Measurements from ENCODE around the gene PRDM5. TPM values are rescaled to one million over a fixed set of nuclear protein-coding genes. Genes with fewer than 3 reads are reported as not detected.

Gene PRDM5
- total and polyA plus RNA-seq, 2 experiments from 2014 or later: 8.7 to 12.6 TPM

DNA sequence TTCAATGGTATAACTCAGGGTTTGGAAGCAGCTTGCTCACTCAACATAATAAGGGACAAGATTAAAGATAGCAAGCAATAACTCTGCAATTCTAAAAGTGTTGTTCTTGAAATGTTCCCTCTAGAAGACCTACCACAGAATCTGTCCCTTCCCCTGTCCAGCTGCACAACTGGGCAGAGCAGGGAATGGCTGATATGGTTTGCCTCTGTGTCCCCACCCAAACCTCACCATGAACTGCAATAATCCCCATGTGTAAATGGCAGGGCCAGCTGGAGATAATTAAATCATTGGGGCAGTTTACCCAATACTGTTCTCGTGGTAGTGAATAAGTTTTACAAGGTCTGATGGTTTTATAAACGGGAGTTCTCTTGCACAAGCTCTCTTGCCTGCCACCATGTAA lies 19.1 kb downstream of the PRDM5 start:
- Histone ChIP-seq H3K4me1 (ENCODE audit: insufficient read depth) (no peaks in the 10 kb centered on the region), H3K4me2 (ENCODE audit: unreplicated experiment) (no peak overlapping the region), H3K4me3 (no peak overlapping the region), H3K9ac (no peak overlapping the region), H2AFZ (no peak overlapping the region), H3F3A (ENCODE audit: insufficient read depth) (no peaks in the 10 kb centered on the region), H3K27ac (no peak overlapping the region), H3K27me3 (replicated peaks; ENCODE audit: insufficient read depth) (no peaks in the 10 kb centered on the region), H4K20me1 (ENCODE audit: insufficient read depth) (no peaks in the 10 kb centered on the region), H3K36me3 (ENCODE audit: low read depth) (no peaks in the 10 kb centered on the region), H3K9me2 (ENCODE audit: insufficient read depth) (no peaks in the 10 kb centered on the region), H3K79me2 (ENCODE audit: insufficient read depth) (peaks cover 9% of the 10 kb centered on the region; the same call in 1 of the 2 replicates), H3K9me3 (ENCODE audit: low read depth) (no peaks in the 10 kb centered on the region)
- in situ Hi-C loops (cut with MboI): no loop called here
- 76 to 91% methylated on average over 2 of the region's 2 CpGs for WGBS, 2 experiments (ENCODE audit: low coverage in 1 of 2, low lambda C conversion rate in 2 of 2, missing lambda C conversion rate in 2 of 2)
- TF ChIP-seq EZH2 (IDR thresholded peaks at IDR 0.05; ENCODE audit: insufficient read depth, poor library complexity, severe bottlenecking) (no peak), EZH2phosphoT487 (IDR thresholded peaks at IDR 0.05; ENCODE audit: insufficient read depth, low read depth) (no peak)
- no peak for DNase-seq

DNA sequence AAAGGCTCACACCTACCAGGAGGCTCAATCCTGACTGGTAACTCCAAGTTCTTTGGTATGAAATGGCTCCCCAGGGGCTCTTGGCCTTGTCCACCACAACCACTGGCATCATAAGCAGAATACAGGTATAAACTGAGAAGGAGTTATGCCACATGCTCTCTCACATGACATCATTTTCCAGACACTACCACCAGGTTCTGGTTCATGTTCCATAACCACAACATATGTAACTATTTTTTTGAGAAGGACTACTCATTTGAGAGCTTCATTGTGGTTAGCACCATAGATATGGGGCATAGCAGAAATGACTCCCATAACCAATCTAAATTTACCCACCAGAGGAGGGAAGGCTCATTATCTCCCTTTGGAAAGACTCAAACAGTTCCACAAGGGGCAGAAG lies 19.6 kb downstream of the PRDM5 start:
- Histone ChIP-seq H3K9me3 (ENCODE audit: low read depth) (no peaks in the 10 kb centered on the region), H3K27me3 (replicated peaks; ENCODE audit: insufficient read depth) (no peaks in the 10 kb centered on the region), H3K27ac (no peak overlapping the region), H3K4me1 (ENCODE audit: insufficient read depth) (no peaks in the 10 kb centered on the region), H4K20me1 (ENCODE audit: insufficient read depth) (no peaks in the 10 kb centered on the region), H3K9ac (no peak overlapping the region), H3F3A (ENCODE audit: insufficient read depth) (no peaks in the 10 kb centered on the region), H3K36me3 (ENCODE audit: low read depth) (no peaks in the 10 kb centered on the region), H3K79me2 (ENCODE audit: insufficient read depth) (peaks cover 4% of the 10 kb centered on the region; the same call in 1 of the 2 replicates), H3K9me2 (ENCODE audit: insufficient read depth) (no peaks in the 10 kb centered on the region), H3K4me2 (ENCODE audit: unreplicated experiment) (no peak overlapping the region), H2AFZ (no peak overlapping the region), H3K4me3 (no peak overlapping the region)
- in situ Hi-C loops (cut with MboI): no loop called here
- TF ChIP-seq EZH2phosphoT487 (IDR thresholded peaks at IDR 0.05; ENCODE audit: insufficient read depth, low read depth) (no peak), EZH2 (IDR thresholded peaks at IDR 0.05; ENCODE audit: insufficient read depth, poor library complexity, severe bottlenecking) (no peak)
- DNase-seq: no peak

DNA sequence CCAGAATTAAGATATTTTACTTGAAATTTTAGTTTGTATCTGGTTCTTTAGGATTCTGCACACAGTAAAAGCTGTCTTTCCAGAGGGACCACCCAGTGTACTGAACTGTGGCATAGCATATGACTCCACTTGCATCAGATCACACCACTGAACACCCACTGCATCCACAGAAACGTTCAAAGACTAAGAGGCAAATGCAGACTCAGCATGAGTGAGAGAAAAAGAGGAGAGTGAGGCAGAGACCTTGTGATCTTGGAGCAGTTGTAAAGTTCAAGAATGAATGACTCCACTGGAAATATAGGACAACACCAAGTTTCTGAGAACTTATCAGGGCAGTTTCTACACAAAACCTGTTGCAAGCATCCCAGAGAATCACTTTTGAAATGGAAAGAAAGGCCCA lies 20.8 kb downstream of the PRDM5 start:
- Histone ChIP-seq H3K79me2 (ENCODE audit: insufficient read depth) (no peaks in the 10 kb centered on the region), H3K4me1 (ENCODE audit: insufficient read depth) (no peaks in the 10 kb centered on the region), H3K9me2 (ENCODE audit: insufficient read depth) (no peaks in the 10 kb centered on the region), H3K4me3 (no peak overlapping the region), H3K9ac (no peak overlapping the region), H4K20me1 (ENCODE audit: insufficient read depth) (no peaks in the 10 kb centered on the region), H3K36me3 (ENCODE audit: low read depth) (no peaks in the 10 kb centered on the region), H2AFZ (no peak overlapping the region), H3K27ac (no peak overlapping the region), H3F3A (ENCODE audit: insufficient read depth) (no peaks in the 10 kb centered on the region), H3K27me3 (replicated peaks; ENCODE audit: insufficient read depth) (no peaks in the 10 kb centered on the region), H3K4me2 (ENCODE audit: unreplicated experiment) (no peak overlapping the region), H3K9me3 (ENCODE audit: low read depth) (no peaks in the 10 kb centered on the region)
- TF ChIP-seq EZH2phosphoT487 (IDR thresholded peaks at IDR 0.05; ENCODE audit: insufficient read depth, low read depth) (no peak), EZH2 (IDR thresholded peaks at IDR 0.05; ENCODE audit: insufficient read depth, poor library complexity, severe bottlenecking) (no peak)
- no peak for DNase-seq
- in situ Hi-C loops (cut with MboI): no loop called here
- WGBS, 2 experiments (ENCODE audit: low coverage in 1 of 2, low lambda C conversion rate in 2 of 2, missing lambda C conversion rate in 2 of 2): 63 to 65% methylated on average over 1 of the region's 1 CpG

DNA sequence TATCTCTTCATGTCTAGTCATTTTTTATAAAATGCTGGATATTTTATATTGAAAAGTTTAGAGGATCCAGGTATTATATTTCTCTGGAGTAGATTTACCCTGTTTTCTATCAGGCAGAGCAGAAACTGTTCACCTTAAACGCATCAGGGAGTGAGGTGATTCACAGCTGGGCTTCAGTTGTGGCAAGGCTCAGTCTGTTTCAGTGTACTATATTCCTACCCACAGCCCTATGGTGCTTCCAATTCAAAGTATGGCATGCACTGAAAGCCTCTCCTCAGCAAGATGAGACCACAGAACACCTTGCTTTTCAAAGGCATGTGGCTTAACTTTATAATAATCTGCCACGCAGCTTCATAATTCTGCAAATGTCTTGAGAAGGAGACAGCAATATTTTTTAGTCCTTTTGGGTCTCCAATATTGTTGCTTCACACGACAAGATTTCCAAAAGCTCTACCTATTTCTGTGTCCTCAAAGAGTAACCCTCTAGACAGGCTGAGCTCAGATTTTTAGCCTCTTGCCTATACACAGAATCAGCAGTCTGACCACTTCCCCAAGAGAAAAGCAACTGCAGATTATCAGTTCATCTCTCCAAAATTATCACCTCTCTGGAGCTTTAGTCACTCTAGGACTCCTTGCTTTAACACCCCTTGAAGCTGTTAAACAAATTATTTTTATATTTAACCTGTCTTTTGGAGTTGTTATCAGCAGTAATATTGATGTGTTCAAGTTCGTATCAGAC lies 24.4 kb downstream of the PRDM5 start:
- TF ChIP-seq EZH2phosphoT487 (IDR thresholded peaks at IDR 0.05; ENCODE audit: insufficient read depth, low read depth) (no peak), EZH2 (IDR thresholded peaks at IDR 0.05; ENCODE audit: insufficient read depth, poor library complexity, severe bottlenecking) (no peak)
- no peaks in the 10 kb centered on the region for H3K9me2 ChIP-seq (ENCODE audit: insufficient read depth)
- H3K4me2 ChIP-seq (ENCODE audit: unreplicated experiment): no peak overlapping the region
- H3K9ac ChIP-seq: no peak overlapping the region
- no peaks in the 10 kb centered on the region for H3K4me1 ChIP-seq (ENCODE audit: insufficient read depth)
- no peaks in the 10 kb centered on the region for H3K27me3 ChIP-seq (replicated peaks; ENCODE audit: insufficient read depth)
- H3K9me3 ChIP-seq (ENCODE audit: low read depth): no peaks in the 10 kb centered on the region
- WGBS, 2 experiments (ENCODE audit: low coverage in 1 of 2, low lambda C conversion rate in 2 of 2, missing lambda C conversion rate in 2 of 2): 96 to 99% methylated on average over 4 of the region's 4 CpGs
- H3K4me3 ChIP-seq: no peak overlapping the region
- H3K36me3 ChIP-seq (ENCODE audit: low read depth): peaks cover 5% of the 10 kb centered on the region; the same call in 1 of the 2 replicates
- H3K79me2 ChIP-seq (ENCODE audit: insufficient read depth): no peaks in the 10 kb centered on the region
- in situ Hi-C loops (cut with MboI): no loop called here
- H3K27ac ChIP-seq: no peak overlapping the region
- H4K20me1 ChIP-seq (ENCODE audit: insufficient read depth): no peaks in the 10 kb centered on the region
- H2AFZ ChIP-seq: no peak overlapping the region
- H3F3A ChIP-seq (ENCODE audit: insufficient read depth): no peaks in the 10 kb centered on the region
- DNase-seq: no peak

All from GM23248 (cell line).